Measurements from ENCODE around the gene GARIN5B.

Gene GARIN5B

DNA sequence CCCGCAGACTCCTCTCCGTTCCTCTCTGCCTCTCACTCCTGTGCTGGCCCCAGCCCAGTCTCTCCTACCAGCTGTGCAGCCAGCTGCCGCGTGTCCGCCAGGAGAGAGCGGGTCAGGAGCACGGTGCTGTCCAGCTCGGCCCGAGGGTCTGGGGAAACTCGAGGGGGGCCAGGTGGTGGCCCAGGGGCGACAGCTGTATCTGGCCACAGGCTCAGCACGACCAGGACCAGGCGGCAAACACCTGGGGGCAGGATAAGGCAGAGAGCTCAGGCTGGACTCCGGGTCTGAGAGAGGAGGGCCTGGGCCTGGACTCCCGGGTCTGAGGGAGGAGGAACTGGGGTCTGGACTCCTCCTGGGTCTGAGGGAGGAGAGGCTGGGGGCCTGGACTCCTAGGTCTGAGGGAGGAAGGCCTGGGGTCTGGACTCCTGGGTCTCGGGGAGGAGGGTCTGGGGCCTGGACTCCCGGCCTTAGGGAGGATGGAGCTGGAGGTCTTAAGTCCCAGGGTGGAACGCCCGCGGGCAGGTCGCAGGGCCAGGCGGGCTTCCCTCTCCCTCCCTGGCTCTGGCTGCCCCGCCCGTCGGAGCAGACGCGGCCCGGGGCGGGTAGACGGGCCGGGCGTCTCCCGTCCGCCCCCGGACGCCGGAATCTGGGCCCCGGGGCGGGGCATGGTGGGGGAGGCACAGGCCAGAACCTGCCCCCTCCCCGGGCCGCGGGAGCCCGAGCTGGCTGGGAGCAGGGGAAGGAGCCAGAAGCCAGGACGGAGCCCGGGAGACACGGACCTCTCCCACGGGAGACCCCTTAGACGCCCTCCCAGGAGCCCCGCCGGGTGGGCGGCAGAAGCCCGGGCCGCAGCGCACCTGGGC is 5.9 kb upstream of the GARIN5B start:
- no peak for DNase-seq

DNA sequence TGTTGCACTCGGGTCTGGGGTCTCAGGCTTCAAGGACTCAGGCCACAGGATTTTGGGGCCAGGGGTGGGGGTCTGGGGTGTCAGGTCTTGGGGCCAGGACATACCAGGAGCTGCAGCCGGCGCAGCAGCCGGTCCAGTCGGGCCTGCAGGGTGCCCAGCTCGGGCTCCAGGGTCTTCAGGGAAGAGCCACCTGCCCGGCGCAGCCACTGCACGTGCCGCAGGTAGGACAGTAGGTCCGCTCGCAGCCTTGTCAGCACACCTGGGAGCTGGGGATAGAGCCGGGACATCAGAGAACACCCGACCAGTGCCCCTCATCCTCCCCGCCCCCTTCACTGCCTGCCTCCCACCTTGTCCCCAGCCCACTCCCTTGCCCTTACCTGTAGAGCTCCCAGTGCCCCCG is 5.0 kb upstream of the GARIN5B start:
- DNase-seq: no peak

- no peak for DNase-seq
Observed at GRCh38 chr19:55366790-55367189, 3.7 kb upstream of the GARIN5B start.

- DNase-seq: no peak
Observed at GRCh38 chr19:55365964-55366363, 2.9 kb upstream of the GARIN5B start.

- no peak for DNase-seq
Observed at GRCh38 chr19:55365245-55365644, 2.2 kb upstream of the GARIN5B start.

GRCh38 chr19:55362174-55362989 is 678 bp downstream of the GARIN5B start:
- DNase-seq: no peak

GRCh38 chr19:55360902-55361301 is 2.2 kb downstream of the GARIN5B start:
- DNase-seq: no peak

DNA sequence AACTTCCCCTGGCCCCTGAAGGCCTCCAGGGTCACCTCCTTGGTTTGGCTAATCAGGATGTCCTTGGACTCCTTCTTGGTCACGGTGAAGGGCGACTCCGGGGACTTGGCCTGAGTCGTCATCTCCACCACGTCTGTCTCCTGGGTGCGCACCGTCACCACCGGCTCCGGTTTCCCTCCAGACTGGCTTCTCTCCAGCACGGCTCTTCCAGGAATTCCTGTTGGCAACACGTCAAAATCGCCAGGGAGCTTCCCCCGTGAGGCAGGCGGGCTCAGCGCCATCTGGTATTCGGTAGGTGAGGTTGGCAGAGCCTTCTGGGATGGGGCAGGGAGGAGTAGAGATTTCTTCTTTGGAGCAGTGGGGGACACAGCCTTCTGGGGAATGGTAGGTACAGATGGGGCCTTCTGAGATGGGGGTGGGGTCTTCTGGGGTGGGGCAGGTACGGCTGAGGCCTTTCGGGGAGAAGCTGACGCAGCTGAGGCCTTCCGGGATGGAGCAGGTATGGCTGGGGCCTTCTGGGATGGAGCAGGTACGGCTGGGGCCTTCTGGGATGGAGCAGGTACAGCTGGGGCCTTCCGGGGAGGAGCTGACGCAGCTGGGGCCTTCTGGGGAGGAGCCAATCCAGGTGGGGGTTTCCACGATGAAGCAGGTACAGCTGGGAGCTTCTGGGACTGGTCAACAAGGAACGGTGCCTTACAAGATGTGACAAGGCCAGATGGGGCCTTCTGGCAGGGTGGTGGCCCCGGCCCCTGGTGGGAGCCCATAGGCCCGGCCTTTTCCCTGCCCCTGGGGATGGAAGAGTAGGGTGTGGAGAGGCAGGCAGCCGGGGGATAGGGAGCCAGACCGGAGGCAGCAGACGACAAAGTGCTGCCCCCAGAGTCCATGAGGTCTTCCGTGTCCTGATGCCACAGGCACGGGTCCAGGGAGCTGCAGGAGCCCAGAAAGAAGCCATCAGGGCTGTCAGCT is 3.8 kb downstream of the GARIN5B start:
- DNase-seq: no peak

DNA sequence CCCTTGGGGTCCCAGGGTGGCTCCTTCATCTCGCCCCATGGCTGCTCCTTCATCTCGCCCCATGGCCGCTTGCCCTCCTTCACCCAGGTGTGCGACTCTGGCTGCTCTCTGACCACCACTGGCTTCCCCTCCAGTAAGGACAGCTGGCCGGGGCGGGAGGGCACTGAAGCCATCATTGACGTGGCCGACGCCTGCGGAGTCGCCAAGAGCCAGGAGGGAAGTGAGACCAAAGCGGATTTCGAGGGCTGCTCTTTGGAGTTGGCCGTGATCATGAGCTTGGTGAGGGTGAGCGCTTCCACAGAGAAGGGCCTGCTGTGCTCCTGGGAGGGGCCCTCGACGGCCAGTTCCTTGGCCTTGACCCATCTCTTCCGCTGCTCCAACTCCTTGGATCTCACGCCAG is 4.6 kb downstream of the GARIN5B start:
- no peak for DNase-seq

- no peak for DNase-seq
Observed at GRCh38 chr19:55355213-55355821, 7.7 kb downstream of the GARIN5B start.

DNA sequence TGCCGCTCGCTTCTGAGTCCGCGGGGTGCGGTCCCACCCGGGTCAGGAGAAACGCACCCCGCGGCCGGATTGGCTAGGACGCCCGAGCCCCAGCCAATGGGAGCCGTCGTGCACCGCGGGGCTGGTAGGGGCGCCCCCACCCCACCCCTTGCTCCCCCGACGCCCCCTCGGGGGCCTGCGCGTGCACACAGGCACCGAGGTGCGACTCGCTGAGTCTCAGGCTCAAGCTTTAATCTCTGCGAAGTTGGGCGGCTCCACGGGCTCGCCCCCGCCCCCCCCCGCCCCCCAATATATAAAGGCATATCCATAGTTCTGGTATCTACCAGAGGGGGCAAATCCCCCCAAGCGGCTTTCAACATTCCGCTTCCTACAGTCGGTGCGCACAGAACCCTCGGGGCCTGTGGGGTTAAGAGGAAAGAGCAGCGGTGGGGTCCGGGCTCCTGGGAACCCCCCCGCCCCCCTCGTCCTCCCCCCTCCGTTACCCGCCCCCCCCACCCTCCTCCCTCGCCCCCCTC is 8.3 kb downstream of the GARIN5B start, which contains the start of gene COX6B2:
TSS of gene COX6B2 (minus strand) at position 22 of the 515 bp plus-strand sequence. CDS start 198 bp downstream, outside the sequence.
- no peak for DNase-seq

DNA sequence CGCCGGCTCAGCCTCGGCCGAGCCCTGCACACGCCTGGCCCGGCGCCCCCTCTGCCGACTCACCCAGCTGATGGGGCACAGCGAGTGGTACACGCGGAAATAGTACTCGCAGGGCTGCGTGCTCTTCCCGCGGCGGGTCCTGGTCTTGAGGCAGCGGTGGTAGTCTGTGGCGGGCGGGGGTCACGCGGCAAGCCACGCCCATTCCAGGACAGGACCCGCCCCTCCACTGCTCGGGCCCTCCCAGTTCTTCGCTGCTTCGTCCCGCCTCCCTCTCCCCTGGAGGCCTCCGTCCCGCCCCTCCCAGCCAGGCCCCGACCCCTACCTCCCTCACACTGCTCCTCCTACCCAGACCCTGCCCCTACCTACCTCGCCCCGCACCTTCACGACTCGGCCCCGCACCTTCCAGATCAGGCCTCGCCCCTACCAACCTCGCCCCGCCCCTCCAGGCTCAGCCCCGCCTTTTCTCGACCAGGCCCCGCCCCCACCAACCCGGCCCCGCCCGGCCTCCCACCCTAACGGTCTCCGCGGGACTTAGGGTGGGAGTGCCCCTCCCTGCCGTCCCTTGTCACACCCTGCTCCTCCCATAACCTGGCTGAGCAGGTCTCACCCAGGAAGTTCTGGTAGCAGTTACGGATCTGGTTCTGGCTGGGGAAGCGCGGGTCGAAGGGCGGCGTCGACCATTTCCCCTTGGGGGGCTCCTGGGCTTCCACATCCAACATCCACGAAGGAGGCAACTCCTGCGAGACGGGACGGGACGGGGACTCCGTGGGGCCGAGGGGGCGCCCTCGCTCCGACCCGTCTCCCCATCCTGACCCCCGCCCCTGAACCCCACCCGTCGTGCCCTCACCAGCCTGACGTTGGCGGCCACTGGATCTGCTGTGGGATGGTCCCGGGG is 9.0 kb downstream of the GARIN5B start:
- no peak for DNase-seq

DNA sequence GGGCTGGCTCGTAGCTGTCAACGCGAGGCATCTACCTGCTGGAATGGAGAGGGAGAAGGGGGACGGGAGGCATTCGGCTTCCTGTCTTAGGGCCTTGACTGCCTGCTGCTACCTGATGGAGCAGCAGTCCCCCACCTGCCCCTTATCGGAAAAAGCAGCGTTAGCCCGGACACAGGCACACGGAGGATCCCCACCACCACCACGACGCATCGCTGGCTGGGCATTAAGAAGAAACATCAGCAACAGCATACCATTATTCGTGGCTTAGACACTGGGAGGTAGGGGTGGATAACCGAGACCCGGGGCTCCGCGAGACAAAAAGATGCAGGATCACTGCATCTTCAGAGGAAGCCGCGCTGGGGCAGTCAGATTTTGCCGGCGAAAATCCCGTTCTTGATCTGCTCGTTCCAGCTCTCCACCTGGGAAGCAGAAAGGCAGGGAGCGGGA is 9.7 kb downstream of the GARIN5B start:
- DNase-seq: no peak

DNA sequence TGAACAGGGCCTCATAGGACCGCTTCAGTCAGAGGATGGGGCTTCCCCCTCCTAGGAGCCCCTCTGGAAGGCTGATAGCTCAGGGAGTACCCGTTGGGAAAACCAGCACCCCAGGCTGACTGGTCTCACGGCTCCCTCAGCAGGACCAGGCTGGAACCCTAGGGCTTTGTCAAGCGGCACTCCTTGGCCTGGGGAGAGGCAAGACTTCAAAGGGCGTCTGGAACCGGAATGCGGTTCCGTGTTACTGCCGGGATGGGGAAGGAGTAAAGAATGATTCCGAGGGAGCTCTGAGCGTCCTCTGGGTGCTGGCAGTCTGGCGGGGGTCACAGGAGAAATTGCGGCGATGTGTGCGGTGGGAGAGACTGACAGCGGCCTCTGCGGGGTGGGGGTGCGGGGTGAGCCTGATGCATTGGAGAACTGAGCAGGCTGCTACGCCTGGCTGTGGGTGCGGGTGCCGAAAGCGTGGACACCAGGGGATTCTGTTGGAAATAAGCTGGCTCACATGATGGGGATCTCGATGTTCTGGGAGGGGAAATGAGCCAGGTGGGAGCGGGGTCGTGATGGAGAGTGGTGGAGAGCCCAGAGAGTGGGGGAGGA is 10.4 kb downstream of the GARIN5B start:
- DNase-seq: no peak

GRCh38 chr19:55352040-55352439 is 11.0 kb downstream of the GARIN5B start:
- DNase-seq: no peak

DNA sequence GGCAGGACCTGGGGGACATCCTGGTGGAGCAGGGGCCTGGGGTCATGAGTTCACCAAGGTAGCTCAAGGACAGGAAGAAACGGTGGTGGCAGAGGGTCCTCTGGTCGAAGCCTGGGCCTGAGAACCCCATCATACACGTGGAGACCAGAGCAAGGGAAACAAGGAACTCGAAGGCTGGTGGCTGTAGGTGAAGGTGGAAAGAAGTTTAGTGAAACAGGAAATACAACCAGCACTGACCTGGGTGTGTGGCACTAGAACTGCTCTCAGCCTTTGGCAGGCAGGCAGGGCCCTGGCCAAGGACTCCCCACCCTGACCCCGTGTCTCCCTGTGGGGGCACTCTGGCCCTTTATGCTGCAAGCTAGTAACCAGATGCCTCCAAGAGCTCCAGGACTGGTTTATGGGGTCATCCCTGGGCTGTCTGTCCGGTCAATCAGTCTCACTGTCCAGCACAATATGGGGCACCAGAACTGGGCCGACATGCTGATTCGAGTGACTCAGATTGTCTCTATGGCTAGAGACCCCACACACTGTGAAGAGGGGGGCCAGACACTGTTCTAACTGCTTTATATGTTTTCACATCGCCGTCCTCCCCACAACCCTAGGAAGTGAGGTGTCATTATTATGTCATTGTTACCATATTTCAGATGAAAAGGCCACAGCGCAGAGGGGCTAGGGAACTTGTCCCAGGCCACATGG is 12.3 kb downstream of the GARIN5B start:
- no peak for DNase-seq

- DNase-seq: no peak
Observed at GRCh38 chr19:55348317-55349034, 14.6 kb downstream of the GARIN5B start.

DNA sequence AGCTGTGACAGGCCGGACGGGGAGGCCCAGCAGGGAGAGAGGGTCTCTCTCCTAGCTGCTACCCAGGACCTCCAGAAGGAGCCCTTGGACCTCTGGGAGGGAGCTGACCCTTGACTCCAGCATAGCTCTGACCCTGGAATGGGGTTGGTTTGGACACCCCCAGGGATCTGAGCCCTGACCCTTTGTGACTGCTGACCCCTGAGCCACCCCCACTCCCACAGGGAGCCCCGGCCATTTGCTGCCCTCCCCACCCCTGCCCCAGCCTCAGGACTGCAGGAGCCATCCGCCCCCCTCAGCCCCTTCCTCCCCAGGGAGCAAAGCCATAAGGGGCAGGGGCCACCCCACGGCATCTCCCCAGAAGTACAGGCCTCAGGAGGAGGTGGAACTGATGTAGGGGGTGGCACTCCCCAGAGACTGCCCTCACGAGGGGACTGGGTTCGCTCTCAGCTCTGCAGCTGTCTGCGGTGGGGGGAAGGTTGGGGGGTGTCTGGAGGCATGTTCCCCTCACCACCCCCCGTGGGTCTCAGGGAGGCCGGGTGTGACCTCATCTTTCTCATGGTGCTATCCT is 15.5 kb downstream of the GARIN5B start:
- DNase-seq: no peak
